Activated naive CD4-positive, alpha-beta T cell treated with anti-CD3 and anti-CD28 coated beads for 36 hours (primary cell): ENCODE measurements around the gene STMN1. TPM values are rescaled to one million over a fixed set of nuclear protein-coding genes. Genes with fewer than 3 reads are reported as not detected.

ENCODE experiments used
- CTCF ChIA-PET: fragments of 350-600 bp; sonication (Branson Sonifier 250); formaldehyde crosslinking; loops from one replicate; lab custom pipeline; 2021; ENCODE audit warnings: antibody characterized with exemption; lab: Charles Lee
- DNase-seq: peaks from one replicate; pipeline ENCODE4 v3.0.0-alpha.2; 2020
- H3K27ac Mint-ChIP-seq: one replicate; pipeline ENCODE4 v1.8.0; 2021; ENCODE audit warnings: mild to moderate bottlenecking, mixed read lengths
- H3K27me3 Mint-ChIP-seq: one replicate; pipeline ENCODE4 v1.8.0; 2021; ENCODE audit warnings: low read depth, mixed read lengths
- H3K36me3 Mint-ChIP-seq: one replicate; pipeline ENCODE4 v1.8.0; 2021; ENCODE audit warnings: low read depth, mixed read lengths
- H3K4me1 Mint-ChIP-seq: one replicate; pipeline ENCODE4 v1.8.0; 2021; ENCODE audit warnings: low read depth, mixed read lengths
- H3K4me3 Mint-ChIP-seq: one replicate; pipeline ENCODE4 v1.8.0; 2021; ENCODE audit warnings: mild to moderate bottlenecking, moderate library complexity, mixed read lengths
- H3K9me3 Mint-ChIP-seq: one replicate; pipeline ENCODE4 v1.8.0; 2021; ENCODE audit warnings: mixed read lengths
- intact Hi-C: fragments of 100-400 bp; cut with micrococcal nuclease; formaldehyde crosslinking; loops from one replicate; pipeline ENCODE4 v1.15.1; 2023
- total RNA-seq, 2 experiments: library from RNA; stranded (reverse); gene quantifications; one replicate each; pipeline ENCODE4 v1.2.3, GENCODE V29; 2021

The STMN1 gene
- total RNA-seq, 2 experiments from 2014 or later = 708 to 746 TPM

- CTCF ChIA-PET = no interaction called here
- Mint-ChIP-seq H3K4me3 (no peak overlapping the region), H3K36me3 (no peaks in the 10 kb centered on the region), H3K4me1 (no peaks in the 10 kb centered on the region), H3K27ac (no peak overlapping the region), H3K27me3 (no peaks in the 10 kb centered on the region), H3K9me3 (no peaks in the 10 kb centered on the region)
- no peak for DNase-seq
- intact Hi-C loops = no loop called here
These were observed 20.6 kb downstream of the STMN1 start for GRCh38 chr1:25885602-25886001.

GRCh38 chr1:25881266-25881665 lies 25.0 kb downstream of the STMN1 start:
- Mint-ChIP-seq H3K4me3 (no peak overlapping the region), H3K9me3 (no peaks in the 10 kb centered on the region), H3K27ac (no peak overlapping the region), H3K4me1 (no peaks in the 10 kb centered on the region), H3K36me3 (no peaks in the 10 kb centered on the region), H3K27me3 (no peaks in the 10 kb centered on the region)
- CTCF ChIA-PET = interaction anchor here (0.6 to 1.1 kb wide), 2 partner anchors 14 to 1101 kb away, joined by 3 to 5 read pairs; no protein-coding TSS in a partner anchor
- intact Hi-C loops = no loop called here
- no peak for DNase-seq

GRCh38 chr1:25880518-25880917 lies 25.7 kb downstream of the STMN1 start:
- CTCF ChIA-PET = interaction anchor here (2.2 kb wide), 1 partner anchor 12 kb away, joined by 6 read pairs; no protein-coding TSS in a partner anchor

GRCh38 chr1:25879675-25880074 lies 26.5 kb downstream of the STMN1 start:
- peaks cover 6% of the 10 kb centered on the region for H3K4me1 Mint-ChIP-seq
- no peaks in the 10 kb centered on the region for H3K9me3 Mint-ChIP-seq
- H3K4me3 Mint-ChIP-seq = no peak overlapping the region
- no peak for DNase-seq
- intact Hi-C loops = no loop called here
- CTCF ChIA-PET = interaction anchor here (1.3 to 2.2 kb wide), 2 partner anchors 12 to 16 kb away, joined by 3 to 6 read pairs; no protein-coding TSS in a partner anchor
- H3K27ac Mint-ChIP-seq = no peak overlapping the region
- no peaks in the 10 kb centered on the region for H3K27me3 Mint-ChIP-seq
- no peaks in the 10 kb centered on the region for H3K36me3 Mint-ChIP-seq

More at GRCh38 chr1:25880518-25880917, 25.7 kb downstream of the STMN1 start:
- Mint-ChIP-seq H3K4me3 (no peak overlapping the region), H3K9me3 (no peaks in the 10 kb centered on the region), H3K27ac (no peak overlapping the region), H3K36me3 (no peaks in the 10 kb centered on the region), H3K4me1 (peaks cover 2% of the 10 kb centered on the region), H3K27me3 (no peaks in the 10 kb centered on the region)
- intact Hi-C loops = no loop called here
- DNase-seq = no peak

- Mint-ChIP-seq H3K27me3 (no peaks in the 10 kb centered on the region), H3K36me3 (no peaks in the 10 kb centered on the region), H3K4me1 (peaks cover 6% of the 10 kb centered on the region), H3K27ac (no peak overlapping the region), H3K4me3 (no peak overlapping the region), H3K9me3 (no peaks in the 10 kb centered on the region)
- CTCF ChIA-PET = interaction anchor here (0.7 to 2.2 kb wide), 3 partner anchors 11 to 42 kb away, joined by 3 to 6 read pairs (median 3); no protein-coding TSS in a partner anchor
- no peak for DNase-seq
- intact Hi-C loops = no loop called here
These were observed 27.5 kb downstream of the STMN1 start for GRCh38 chr1:25878690-25879089.

- CTCF ChIA-PET = interaction anchor here (1.3 kb wide), 1 partner anchor 120 kb away, joined by 3 read pairs; the partner anchor contains the start of gene PAFAH2
- no peak overlapping the region for H3K27ac Mint-ChIP-seq
- H3K36me3 Mint-ChIP-seq = no peaks in the 10 kb centered on the region
- peaks cover 8% of the 10 kb centered on the region for H3K4me1 Mint-ChIP-seq
- no peak overlapping the region for H3K4me3 Mint-ChIP-seq
- no peak for DNase-seq
- H3K27me3 Mint-ChIP-seq = no peaks in the 10 kb centered on the region
- intact Hi-C loops = no loop called here
- H3K9me3 Mint-ChIP-seq = no peaks in the 10 kb centered on the region
These were observed 29.1 kb downstream of the STMN1 start for GRCh38 chr1:25877155-25877554.

- CTCF ChIA-PET = interaction anchor here (1.3 kb wide), 1 partner anchor 121 kb away, joined by 3 read pairs; the partner anchor contains the start of gene PAFAH2
- no peak overlapping the region for H3K4me3 Mint-ChIP-seq
- intact Hi-C loops = no loop called here
These were observed 29.5 kb downstream of the STMN1 start for GRCh38 chr1:25876693-25877077.

GRCh38 chr1:25875856-25876692 lies 30.1 kb downstream of the STMN1 start:
- Mint-ChIP-seq H3K27ac (no peak overlapping the region), H3K4me3 (peak overlapping the region; percentile 63), H3K36me3 (no peaks in the 10 kb centered on the region), H3K9me3 (no peaks in the 10 kb centered on the region), H3K4me1 (peaks cover 8% of the 10 kb centered on the region), H3K27me3 (no peaks in the 10 kb centered on the region)
- peak; percentile 25 for DNase-seq
- intact Hi-C loops = loop anchor here (1.0 kb wide), 2 partner anchors 17 to 29 kb away; partner anchors contain the start of gene AUNIP
- CTCF ChIA-PET = interaction anchor here (1.3 to 1.5 kb wide), 3 partner anchors 19 to 121 kb away, joined by 3 to 5 read pairs (median 3); partner anchors contain the start of gene PAFAH2

More at GRCh38 chr1:25876693-25877077, 29.5 kb downstream of the STMN1 start:
- DNase-seq = no peak
- Mint-ChIP-seq H3K27me3 (no peaks in the 10 kb centered on the region), H3K36me3 (no peaks in the 10 kb centered on the region), H3K9me3 (no peaks in the 10 kb centered on the region), H3K27ac (no peak overlapping the region), H3K4me1 (peaks cover 8% of the 10 kb centered on the region)

- peak; percentile 58 for DNase-seq
- no peaks in the 10 kb centered on the region for H3K36me3 Mint-ChIP-seq
- peaks cover 8% of the 10 kb centered on the region for H3K4me1 Mint-ChIP-seq
- no peaks in the 10 kb centered on the region for H3K9me3 Mint-ChIP-seq
- peak within 1 kb of the TSS; percentile 84 for H3K4me3 Mint-ChIP-seq
- intact Hi-C loops = loop anchor here (1.0 kb wide), 2 partner anchors 16 to 30 kb away; partner anchors contain the start of gene AUNIP
- peak within 1 kb of the TSS; percentile 18 for H3K27ac Mint-ChIP-seq
- no peaks in the 10 kb centered on the region for H3K27me3 Mint-ChIP-seq
- CTCF ChIA-PET = interaction anchor here (1.4 to 1.5 kb wide), 3 partner anchors 20 to 122 kb away, joined by 3 to 5 read pairs (median 4); partner anchors contain the start of gene PAFAH2
These were observed 30.9 kb downstream of the STMN1 start, which contains the start of gene PAQR7 for GRCh38 chr1:25875154-25875855. TSS of gene PAQR7 (minus strand) at chr1:25875708. CDS start at chr1:25863839, 11,869 bp downstream.

- Mint-ChIP-seq H3K4me1 (peaks cover 8% of the 10 kb centered on the region), H3K27ac (peak overlapping the region; percentile 18), H3K9me3 (no peaks in the 10 kb centered on the region), H3K4me3 (peak overlapping the region; percentile 84), H3K36me3 (no peaks in the 10 kb centered on the region), H3K27me3 (no peaks in the 10 kb centered on the region)
- intact Hi-C loops = loop anchor here (1.0 kb wide), 3 partner anchors 15 to 54 kb away; partner anchors contain the start of gene AUNIP
- DNase-seq = no peak
- CTCF ChIA-PET = interaction anchor here (0.6 to 1.5 kb wide), 3 partner anchors 30 to 133 kb away, joined by 4 to 5 read pairs (median 4); partner anchors contain the start of gene PAFAH2
These were observed 31.5 kb downstream of the STMN1 start for GRCh38 chr1:25874635-25875153.

- H3K27ac Mint-ChIP-seq = no peak overlapping the region
- no peaks in the 10 kb centered on the region for H3K27me3 Mint-ChIP-seq
- DNase-seq = no peak
- peaks cover 8% of the 10 kb centered on the region for H3K4me1 Mint-ChIP-seq
- no peaks in the 10 kb centered on the region for H3K36me3 Mint-ChIP-seq
- CTCF ChIA-PET = interaction anchor here (0.6 to 1.5 kb wide), 3 partner anchors 29 to 134 kb away, joined by 4 to 5 read pairs (median 4); partner anchors contain the start of gene PAFAH2
- intact Hi-C loops = loop anchor here (1.0 kb wide), 1 partner anchor 54 kb away; no protein-coding TSS in a partner anchor
- no peaks in the 10 kb centered on the region for H3K9me3 Mint-ChIP-seq
- H3K4me3 Mint-ChIP-seq = no peak overlapping the region
These were observed 32.0 kb downstream of the STMN1 start for GRCh38 chr1:25874209-25874608.
